Vagina (tissue), 2 donors: ENCODE results near the gene SH3RF1. TPM values are rescaled to one million over a fixed set of nuclear protein-coding genes. Genes with fewer than 3 reads are reported as not detected.
A peak's percentile ranks its signal among the peaks of the same experiment; 100 is the strongest.

Source experiments
- DNase-seq, 2 donors: peaks; one replicate each; pipeline ENCODE4 v3.0.0-alpha.2; 2017; ENCODE audit errors: extremely low spot score in 2 of 2
- H3K27ac ChIP-seq: fragments of 200-600 bp; sonication (generic); one replicate; pipeline ENCODE4 v1.5.1; 2019
- H3K27me3 ChIP-seq: fragments of 200-600 bp; sonication (generic); one replicate; pipeline ENCODE4 v1.5.1; 2019
- H3K36me3 ChIP-seq, 2 donors: fragments of 200-600 bp; sonication (generic); one replicate each; pipeline ENCODE4 v1.5.1; 2017 to 2019
- H3K4me1 ChIP-seq: fragments of 200-600 bp; sonication (generic); one replicate; pipeline ENCODE4 v1.5.1; 2019
- H3K4me3 ChIP-seq, 2 donors: fragments of 200-600 bp; sonication (generic); 1 replicate in 1 of 2; 2 replicates in 1 of 2; pipeline ENCODE4 v1.5.1; 2016 to 2019
- H3K9me3 ChIP-seq: fragments of 200-600 bp; sonication (generic); one replicate; pipeline ENCODE4 v1.5.1; 2019
- CTCF ChIP-seq, 3 experiments: fragments of 450-650 bp in 2 of 3; fragments of 200-600 bp in 1 of 3; sonication (generic) in 1 of 3; IDR thresholded peaks; one replicate each; pipeline ENCODE4 v1.5.1; 2017 to 2019; ENCODE audit warnings: antibody characterized with exemption in 3 of 3, mild to moderate bottlenecking in 2 of 3, moderate library complexity in 2 of 3
- POLR2A ChIP-seq, 2 donors: fragments of 450-650 bp; IDR thresholded peaks; one replicate each; pipeline ENCODE4 v1.6.1; 2017; ENCODE audit warnings: antibody characterized with exemption in 2 of 2, mild to moderate bottlenecking in 2 of 2, moderate library complexity in 2 of 2
- POLR2AphosphoS5 ChIP-seq, 2 donors: sonication (generic); formaldehyde crosslinking; IDR thresholded peaks; one replicate each; pipeline ENCODE4 v1.9.0; 2017; ENCODE audit warnings: antibody characterized with exemption in 2 of 2, mild to moderate bottlenecking in 2 of 2, low read depth in 1 of 2; ENCODE audit not compliant: insufficient read depth in 1 of 2
- intact Hi-C: fragments of 100-400 bp; cut with DNase I; formaldehyde crosslinking; loops from one replicate; pipeline ENCODE4 v1.15.1; 2023
- total RNA-seq: library from RNA; depleted of rRNA; stranded (reverse); fragments of >200 nt; gene quantifications from one replicate; pipeline ENCODE4 v1.2.3, GENCODE V29; 2016

Gene SH3RF1
- total RNA-seq, 1 donor from 2014 or later = 16.0 TPM

- TF ChIP-seq POLR2A (IDR thresholded peaks at IDR 0.05) (no peak), POLR2AphosphoS5 (IDR thresholded peaks at IDR 0.05; ENCODE audit: insufficient read depth in 1 of 2, low read depth in 1 of 2) (peak in 1 of 2 donors; percentile 70)
Observed at GRCh38 chr4:169225058-169225751, 45.6 kb downstream of the SH3RF1 start.

DNA sequence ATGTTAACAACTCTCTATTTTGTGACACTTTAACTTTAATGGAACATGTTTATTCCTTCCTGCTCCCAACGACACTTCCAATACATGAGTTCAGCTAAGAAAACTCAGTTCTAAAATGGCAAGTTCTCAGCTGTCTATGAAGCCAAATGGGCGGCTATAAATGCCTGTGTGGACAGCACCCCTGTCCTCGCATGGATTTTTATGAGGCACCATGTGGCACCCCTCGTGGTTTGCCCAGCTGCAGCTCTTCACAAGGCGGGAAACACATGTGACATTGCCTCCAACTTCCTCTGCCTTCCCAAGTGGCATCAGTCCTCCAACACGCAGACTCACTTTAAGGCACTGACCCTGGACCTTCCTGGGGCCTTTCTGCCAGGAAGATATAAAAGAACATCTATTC lies 48.0 kb downstream of the SH3RF1 start:
- Histone ChIP-seq H3K36me3 (no peaks in the 10 kb centered on the region), H3K9me3 (no peaks in the 10 kb centered on the region), H3K4me3 (no peak overlapping the region), H3K27ac (no peak overlapping the region), H3K4me1 (peaks cover 22% of the 10 kb centered on the region), H3K27me3 (no peaks in the 10 kb centered on the region)
- TF ChIP-seq POLR2AphosphoS5 (IDR thresholded peaks at IDR 0.05; ENCODE audit: insufficient read depth in 1 of 2, low read depth in 1 of 2) = no peak
- no peak for TF ChIP-seq POLR2A (IDR thresholded peaks at IDR 0.05)
- TF ChIP-seq CTCF (IDR thresholded peaks at IDR 0.05) = no peak
- no peak for DNase-seq
- intact Hi-C loops = no loop called here

More at GRCh38 chr4:169225058-169225751, 45.6 kb downstream of the SH3RF1 start:
- Histone ChIP-seq H3K36me3 (no peaks in the 10 kb centered on the region), H3K27me3 (no peaks in the 10 kb centered on the region), H3K27ac (no peak overlapping the region), H3K4me1 (peaks cover 28% of the 10 kb centered on the region), H3K4me3 (no peak overlapping the region), H3K9me3 (no peaks in the 10 kb centered on the region)
- intact Hi-C loops = no loop called here
- no peak for DNase-seq

DNA sequence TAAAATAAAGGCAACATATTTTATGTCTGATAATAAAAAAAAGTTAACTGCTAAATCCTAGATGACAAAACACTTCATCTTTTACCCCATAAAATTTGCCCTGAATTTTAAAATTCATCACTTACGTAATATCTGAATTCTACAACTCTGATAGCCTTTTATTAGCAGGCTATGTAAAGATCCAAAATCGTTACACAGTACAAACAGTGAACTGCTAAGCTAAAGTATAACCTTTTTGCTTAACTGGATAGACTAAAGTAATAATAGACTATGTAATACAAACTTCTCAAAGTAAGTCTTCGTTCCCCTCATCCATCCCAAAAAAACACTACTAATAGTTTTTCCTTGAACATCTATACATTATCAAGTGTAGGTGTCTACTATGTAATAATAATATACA lies 49.1 kb downstream of the SH3RF1 start:
- Histone ChIP-seq H3K9me3 (no peaks in the 10 kb centered on the region), H3K4me1 (peaks cover 22% of the 10 kb centered on the region), H3K27me3 (no peaks in the 10 kb centered on the region), H3K4me3 (no peak overlapping the region), H3K27ac (no peak overlapping the region), H3K36me3 (no peaks in the 10 kb centered on the region)
- intact Hi-C loops = no loop called here
- no peak for DNase-seq
- no peak for TF ChIP-seq CTCF (IDR thresholded peaks at IDR 0.05)
- TF ChIP-seq POLR2A (IDR thresholded peaks at IDR 0.05) = no peak
- no peak for TF ChIP-seq POLR2AphosphoS5 (IDR thresholded peaks at IDR 0.05; ENCODE audit: insufficient read depth in 1 of 2, low read depth in 1 of 2)

DNA sequence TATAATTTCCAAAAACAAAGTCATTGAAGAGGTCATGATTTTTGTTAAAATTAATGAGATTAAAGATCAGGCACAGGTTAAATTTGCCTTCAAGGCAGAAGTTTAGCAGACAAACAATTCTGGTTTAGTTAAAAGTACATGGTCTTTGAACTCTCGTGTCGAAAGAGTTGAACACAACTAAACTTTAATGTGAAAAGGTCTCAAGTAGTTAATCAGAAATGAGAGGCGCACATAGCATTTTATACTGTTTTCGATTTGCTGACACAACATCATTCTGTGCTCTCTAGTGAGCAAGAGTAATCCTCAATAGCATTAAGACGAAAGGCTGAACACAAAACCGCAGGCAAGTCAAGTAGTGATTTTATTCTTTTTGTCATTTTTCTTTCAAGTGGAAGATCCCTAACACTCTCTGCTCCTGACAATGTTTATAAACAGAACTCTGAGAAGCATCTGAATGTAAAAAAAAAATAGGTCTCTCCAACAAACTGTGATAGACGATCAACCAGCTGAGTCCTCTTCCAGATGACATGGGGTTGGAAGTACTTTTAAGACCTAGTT lies 49.8 kb downstream of the SH3RF1 start:
- intact Hi-C loops = no loop called here
- H3K36me3 ChIP-seq = no peaks in the 10 kb centered on the region
- H3K9me3 ChIP-seq = no peaks in the 10 kb centered on the region
- H3K27me3 ChIP-seq = no peaks in the 10 kb centered on the region
- no peak overlapping the region for H3K4me3 ChIP-seq
- no peak for DNase-seq
- peaks cover 20% of the 10 kb centered on the region for H3K4me1 ChIP-seq
- H3K27ac ChIP-seq = no peak overlapping the region
- TF ChIP-seq POLR2A (IDR thresholded peaks at IDR 0.05) (no peak), POLR2AphosphoS5 (IDR thresholded peaks at IDR 0.05; ENCODE audit: insufficient read depth in 1 of 2, low read depth in 1 of 2) (no peak), CTCF (IDR thresholded peaks at IDR 0.05) (no peak)

DNA sequence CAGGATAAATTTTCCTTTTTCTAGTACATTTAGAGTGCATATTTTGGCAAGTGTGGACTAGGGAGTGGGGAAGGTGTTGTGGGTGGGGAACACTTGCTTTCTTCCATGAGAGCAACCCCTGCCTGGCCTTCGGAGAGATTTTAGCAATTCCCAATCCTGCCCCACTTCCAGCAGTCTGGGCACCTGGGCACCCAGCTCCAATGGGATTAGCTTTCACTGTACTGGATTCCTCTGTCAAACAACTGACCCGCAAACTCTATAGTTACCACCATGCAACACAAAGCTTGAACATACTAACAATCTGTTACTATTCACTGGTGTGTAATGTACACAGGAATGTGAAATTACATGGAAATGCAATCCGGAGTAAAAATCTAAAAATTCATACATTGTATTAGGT lies 50.3 kb downstream of the SH3RF1 start:
- intact Hi-C loops = no loop called here
- no peaks in the 10 kb centered on the region for H3K27me3 ChIP-seq
- no peak overlapping the region for H3K4me3 ChIP-seq
- DNase-seq = no peak
- no peak for TF ChIP-seq POLR2AphosphoS5 (IDR thresholded peaks at IDR 0.05; ENCODE audit: insufficient read depth in 1 of 2, low read depth in 1 of 2)
- TF ChIP-seq CTCF (IDR thresholded peaks at IDR 0.05) = no peak
- TF ChIP-seq POLR2A (IDR thresholded peaks at IDR 0.05) = no peak
- no peaks in the 10 kb centered on the region for H3K9me3 ChIP-seq
- peaks cover 15% of the 10 kb centered on the region for H3K4me1 ChIP-seq
- H3K36me3 ChIP-seq = no peaks in the 10 kb centered on the region
- no peak overlapping the region for H3K27ac ChIP-seq
